ENCODE measurements around the gene ZNF555.
A peak's percentile ranks its signal among the peaks of the same experiment; 100 is the strongest.

The ZNF555 gene

DNA sequence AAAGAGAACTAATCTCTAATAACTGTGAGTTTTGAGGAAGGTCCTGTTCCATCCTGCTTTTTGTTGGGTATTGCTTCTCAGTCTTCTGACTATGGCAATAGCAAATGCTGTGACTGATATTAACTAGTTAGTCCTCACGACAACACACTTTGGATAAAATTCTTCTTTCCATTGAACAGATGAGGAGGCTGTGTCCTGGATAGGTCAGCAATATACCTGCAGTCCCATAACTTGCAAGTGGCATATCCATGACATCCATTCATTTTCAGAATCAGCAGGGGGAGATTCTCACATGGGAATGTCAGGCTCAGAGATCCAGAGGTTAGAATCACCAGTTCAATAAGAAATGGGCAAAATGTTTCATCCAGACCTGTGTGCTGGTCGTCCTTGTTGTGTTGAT, 14.3 kb upstream of the ZNF555 start:
- no peak for DNase-seq

DNA sequence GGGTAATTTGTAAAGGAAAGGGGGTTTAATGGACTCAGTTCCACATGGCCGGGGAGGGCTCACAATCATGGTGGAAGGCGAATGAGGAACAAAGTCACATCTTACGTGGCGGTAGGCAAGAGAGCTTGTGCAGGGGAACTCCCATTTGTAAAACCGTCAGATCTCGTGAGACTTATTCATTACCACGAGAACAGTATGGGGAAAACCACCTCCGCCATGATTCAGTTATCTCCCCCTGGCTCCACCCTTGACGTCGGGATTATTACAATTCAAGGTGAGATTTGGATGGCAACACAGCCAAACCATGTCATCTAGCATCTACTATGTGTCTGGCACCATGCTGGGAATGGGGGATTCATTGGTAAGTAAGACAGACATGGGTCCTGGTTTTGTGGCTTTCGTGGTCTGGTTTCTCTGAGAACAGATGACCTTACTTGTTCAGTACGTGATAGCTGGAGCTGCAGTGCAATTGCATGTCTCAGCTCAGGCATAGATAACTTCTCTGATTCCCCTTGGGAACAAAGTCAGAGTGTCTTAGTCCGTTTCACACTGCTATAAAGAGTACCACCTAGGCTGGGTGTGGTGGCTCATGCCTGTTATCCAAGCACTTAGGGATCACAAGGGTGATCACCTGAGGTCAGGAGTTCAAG, 13.3 kb upstream of the ZNF555 start:
- no peak for DNase-seq

DNA sequence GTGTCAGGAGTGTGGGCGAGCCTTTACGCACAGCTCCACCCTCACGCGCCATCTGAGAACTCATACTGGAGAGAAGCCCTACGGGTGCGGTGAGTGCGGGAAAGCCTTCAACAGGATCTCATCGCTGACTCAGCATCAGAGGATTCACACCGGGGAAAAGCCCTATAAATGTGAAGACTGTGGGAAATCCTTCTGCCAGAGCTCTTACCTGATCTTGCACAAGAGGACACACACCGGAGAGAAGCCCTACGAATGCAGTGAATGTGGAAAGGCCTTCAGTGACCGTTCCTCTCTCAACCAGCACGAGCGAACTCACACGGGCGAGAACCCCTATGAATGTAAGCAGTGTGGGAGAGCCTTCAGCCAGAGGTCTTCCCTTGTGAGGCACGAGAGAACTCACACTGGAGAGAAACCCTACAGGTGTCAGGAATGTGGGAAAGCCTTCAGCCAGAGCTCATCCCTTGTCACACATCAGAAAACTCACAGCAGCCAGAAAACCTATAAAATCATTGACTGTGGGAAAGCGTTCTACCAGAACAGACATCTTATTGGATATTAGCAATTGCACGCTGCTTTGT, 6.9 kb upstream of the ZNF555 start:
- DNase-seq, result no peak

DNA sequence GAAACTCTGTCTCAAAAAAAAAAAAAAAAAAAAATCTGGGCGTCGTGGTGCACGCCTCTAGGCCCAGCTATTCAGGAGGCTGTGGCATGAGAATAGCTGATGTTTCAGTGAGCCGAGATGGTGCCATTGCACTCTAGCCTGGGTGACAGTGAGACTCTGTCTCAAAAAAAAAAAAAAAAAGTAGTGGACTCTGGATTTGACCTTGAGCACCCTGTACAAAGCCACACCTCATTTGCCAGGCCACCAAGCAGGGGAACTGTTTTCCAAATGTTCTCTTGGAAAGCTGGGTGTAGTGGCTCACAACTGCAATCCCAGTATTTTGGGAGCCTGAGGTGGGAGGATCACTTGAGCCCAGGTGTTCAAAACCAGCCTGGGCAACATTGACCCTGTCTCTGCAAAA, 3.8 kb upstream of the ZNF555 start:
- no peak for DNase-seq

DNA sequence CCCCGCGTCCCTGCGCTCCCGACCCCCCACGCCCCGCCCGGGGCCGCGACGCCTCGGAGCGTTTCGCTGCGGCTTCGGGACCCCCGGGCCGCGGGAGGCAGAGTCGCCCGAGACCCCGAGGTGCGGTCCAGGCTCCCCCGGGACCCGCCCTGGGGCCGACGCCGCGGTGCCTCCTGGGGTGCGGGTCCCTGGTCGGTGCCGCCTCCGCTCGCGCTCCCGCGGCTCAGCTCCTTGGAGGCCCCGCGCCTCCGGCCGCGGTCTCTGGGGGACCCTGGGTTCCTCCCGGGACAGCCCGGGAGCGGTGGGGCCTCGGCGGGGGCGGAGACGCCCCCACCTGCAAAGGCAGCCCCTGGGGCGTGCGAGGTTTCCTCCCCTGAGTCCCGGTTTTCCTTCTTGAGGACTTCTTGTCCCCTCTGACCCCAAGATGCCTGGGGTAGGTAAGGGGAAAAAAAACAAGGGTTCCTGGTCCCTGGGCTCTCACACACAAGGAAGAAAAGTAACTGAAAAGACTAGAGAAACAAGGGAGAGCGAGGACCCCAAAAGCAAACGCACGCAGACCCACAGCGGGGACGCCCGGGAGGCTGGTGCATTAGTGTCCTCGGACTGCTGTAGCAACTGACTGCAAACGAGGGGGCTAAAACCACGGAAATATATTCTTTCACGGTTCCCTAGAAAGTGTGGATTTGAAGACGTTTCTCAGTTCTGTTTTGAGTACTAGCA, 740 bp downstream of the ZNF555 start:
- no peak for DNase-seq

DNA sequence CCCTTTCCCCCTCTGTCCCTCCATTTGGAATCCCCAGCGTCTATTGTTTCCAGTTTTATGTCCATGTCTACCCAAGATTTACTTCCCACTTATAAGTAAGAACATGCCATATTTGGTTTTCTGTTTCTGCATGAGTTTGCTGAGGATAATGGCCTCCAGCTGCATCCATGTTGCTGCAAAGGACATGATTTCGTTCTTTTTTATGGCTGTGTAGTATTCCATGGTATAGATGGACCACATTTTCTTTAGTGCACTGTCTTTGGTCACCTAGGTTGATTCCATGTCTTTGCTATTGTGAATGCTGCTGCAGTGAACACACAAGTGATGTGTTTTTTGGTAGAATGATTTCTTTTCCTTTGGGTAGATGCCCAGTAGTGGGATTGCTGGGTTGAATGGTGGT, 3.8 kb downstream of the ZNF555 start:
- DNase-seq, result no peak

DNA sequence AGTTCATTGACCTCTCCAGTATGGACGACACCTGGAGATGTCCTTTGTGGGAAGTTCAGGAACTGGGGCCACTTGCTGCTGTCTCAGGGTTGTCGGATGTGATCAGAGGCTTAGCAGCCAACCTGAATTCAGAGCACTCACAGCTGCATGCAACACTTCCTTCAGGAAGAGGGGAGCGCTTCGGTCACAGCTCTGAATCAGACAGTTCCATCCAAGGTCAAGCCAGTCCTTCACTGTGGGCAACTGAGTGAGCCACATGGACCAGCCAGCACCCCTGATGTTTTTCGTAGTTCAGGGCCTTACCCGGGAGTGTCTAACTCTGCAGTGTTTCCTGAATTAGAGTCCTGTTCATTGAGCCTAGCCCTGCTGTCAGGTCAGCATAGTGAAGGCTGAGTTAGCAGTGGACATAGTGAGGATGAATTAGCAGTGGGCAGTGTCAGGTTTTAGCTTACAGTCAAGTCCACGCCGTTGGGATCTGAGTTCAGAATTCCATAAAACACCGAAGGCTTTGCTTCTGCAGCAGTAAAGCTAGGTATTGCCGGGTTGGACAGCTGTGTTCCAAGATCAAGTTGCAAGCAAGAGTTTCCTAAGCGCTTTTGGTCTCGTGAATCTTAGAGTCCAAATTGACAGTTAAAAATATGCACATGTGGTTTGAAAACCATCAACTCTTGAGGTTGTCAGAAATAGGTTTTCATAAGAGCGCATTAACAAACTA, 5.1 kb downstream of the ZNF555 start:
- DNase-seq, result no peak

DNA sequence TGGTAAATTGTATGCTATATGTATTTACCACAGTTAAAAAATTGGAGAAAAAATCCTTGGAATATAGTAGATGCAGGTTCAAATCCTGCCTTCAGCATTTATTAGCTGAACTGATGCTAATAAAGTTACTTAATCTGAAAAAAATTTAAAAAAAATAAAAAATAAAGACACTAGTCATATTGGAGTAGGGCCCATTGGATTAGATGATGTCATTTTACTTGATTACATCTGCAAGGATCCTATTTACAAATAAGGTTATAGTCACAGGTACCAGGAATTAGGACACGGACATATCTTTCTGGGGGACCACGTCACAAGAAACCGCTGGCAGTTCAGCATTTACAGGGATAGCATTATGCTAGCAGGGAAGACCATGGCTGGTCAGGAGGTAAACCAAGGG, 6.2 kb downstream of the ZNF555 start:
- no peak for DNase-seq

DNA sequence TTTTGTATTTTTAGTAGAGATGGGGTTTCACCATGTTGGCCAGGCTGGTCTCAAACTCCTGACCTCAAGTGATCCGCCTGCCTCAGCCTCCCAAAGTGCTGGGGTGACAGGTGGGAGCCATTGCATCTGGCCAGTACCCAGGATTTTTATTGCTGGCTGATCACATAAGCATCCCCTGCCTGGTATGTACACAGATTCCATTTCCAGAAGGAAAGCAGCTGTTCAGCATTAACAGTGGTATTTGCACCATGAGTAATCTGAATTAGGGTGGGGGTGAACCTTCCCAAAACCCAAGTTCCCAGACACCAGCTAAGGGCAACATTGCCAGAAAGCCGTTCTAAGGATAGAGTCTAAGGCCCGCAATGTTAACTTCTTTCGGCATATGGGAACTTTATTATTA, 7.3 kb downstream of the ZNF555 start:
- DNase-seq, result peak; percentile 33

DNA sequence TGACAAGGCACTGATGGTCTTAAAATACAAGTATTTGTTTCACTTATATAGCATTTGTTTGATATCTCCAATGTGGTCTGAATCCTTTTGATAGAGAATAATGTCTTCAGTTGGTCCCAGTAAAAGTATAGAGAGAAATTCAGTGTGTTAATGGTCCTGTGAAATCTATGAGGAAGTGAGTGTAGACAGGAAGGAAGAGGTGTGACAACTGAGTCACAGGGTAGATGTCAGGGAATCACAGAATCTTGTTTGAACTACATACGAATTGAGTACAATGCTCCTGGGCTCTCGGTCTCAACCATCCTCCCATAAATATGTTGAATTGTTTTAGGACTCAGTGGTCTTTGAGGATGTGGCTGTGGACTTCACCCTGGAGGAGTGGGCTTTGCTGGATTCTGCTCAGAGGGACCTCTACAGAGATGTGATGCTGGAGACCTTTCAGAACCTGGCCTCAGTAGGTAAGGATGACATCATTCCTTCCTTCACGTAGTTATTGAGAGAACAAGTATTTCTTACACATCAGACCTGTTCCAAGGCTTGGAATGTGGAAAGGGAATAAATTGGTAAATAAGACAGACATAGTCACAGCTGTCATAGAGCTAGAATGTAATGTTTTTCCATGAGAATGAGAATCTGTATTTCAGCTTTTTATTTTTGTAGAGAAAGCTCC, 9.1 kb downstream of the ZNF555 start:
- DNase-seq, result no peak

DNA sequence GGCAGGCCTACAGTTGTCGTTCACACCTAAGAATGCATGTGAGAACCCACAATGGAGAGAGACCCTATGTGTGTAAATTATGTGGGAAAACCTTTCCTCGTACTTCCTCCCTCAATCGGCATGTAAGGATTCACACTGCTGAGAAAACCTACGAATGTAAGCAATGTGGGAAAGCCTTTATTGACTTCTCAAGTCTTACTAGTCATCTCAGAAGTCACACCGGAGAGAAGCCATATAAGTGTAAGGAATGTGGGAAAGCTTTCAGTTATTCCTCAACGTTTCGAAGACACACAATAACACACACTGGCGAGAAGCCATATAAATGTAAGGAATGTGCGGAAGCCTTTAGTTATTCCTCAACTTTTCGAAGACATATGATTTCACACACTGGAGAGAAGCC, 11.3 kb downstream of the ZNF555 start:
- DNase-seq, result no peak

DNA sequence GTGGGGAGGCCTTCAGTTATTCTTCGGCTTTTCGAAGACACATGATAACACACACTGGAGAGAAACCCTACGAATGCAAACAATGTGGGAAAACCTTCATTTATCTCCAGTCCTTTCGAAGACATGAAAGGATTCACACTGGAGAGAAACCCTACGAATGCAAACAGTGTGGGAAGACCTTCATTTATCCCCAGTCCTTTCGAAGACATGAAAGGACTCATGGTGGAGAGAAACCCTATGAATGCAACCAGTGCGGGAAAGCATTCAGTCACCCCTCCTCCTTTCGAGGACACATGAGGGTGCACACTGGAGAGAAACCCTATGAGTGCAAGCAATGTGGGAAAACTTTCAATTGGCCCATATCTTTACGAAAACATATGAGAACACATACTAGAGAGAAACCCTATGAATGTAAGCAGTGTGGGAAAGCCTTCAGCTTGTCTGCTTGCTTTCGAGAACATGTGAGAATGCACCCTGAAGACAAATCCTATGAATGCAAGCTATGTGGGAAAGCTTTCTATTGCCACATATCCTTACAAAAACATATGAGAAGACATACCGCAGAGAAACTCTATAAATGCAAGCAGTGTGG, 11.8 kb downstream of the ZNF555 start:
- no peak for DNase-seq

DNA sequence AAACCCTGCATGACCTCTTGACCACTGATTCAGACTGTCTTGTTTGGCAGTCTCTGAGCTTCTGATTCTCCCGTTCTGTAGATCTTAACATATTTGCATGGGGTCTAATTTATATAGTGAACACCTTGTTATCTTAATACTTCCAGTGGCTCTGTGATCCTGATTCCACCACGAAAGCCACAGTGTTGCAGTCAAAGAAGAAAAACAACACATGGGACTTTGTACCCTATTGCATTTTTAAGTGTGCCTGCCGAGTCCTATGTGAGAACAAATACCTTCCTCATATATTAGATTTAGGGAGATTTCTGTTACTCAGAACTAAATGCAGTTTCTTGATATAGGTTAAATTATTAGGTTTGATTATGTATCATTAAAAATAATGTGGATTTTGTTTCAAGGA, 13.6 kb downstream of the ZNF555 start:
- no peak for DNase-seq

DNA sequence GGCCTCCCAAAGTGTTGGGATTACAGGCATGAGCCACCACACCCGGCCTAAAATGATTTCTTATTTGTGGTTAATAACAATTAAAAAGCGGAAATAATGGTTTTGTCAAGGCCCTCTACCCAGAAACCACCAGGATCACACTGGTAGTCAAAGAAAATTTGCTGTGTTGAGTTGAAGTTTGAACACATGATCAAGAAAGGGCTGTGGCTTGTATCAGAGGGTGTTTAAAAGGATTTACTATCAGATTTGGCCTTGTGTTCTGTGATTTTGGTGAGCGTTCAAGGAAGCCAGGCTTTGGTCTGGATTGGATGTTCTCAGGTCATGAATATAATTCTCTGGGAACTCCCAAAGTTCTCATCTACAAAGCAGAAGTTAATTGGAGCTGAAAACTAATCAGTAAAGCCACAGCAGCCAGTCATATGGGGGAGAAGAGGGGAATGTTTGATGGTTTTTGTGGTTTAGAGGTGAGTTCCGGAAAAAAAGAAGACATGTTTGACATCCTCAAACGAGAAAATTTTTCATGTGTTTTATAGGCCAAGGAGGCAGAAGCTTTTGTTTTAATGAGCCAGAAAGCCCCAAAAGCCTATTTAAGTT, 15.3 kb downstream of the ZNF555 start:
- no peak for DNase-seq

DNA sequence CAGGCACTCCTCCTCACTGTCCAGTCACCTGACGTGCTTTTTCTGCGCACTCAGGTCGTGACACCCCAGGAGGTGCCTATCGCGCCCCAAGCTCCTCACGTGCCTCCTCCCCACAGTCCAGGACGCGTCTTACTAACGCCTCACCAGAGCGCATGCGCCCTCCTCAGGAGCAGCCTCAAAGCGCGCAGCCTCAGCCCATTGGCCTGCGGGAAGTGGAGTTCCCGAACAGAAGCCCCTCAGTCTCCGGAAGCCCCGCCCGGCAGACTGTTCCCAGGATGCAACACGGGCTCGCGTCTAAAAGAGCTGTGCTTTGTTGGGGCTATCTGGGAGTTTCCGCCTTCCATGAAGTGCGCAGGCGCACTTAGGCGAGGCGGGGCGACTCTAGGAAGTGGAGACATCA, 17.6 kb downstream of the ZNF555 start:
- DNase-seq, result no peak

DNA sequence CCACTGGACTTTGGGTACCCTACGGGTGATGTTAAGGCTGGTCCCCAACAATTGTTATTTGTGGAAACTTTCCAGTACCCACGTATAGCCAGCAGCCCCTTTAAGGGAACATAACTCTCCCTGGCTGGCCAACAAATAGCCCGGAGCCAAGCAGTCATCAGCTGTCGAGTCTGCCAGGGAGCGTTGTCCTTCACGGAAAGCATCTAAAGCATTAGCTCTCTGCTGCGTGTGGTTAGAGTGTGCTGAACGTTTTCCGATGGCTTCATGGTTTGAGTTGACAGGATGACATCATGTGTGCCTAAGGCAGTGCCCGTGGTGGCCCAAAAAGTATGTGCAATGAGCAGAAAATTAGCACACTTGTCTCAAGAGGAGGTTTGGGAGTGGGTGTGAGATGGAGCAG, 22.5 kb downstream of the ZNF555 start:
- DNase-seq, result no peak

DNA sequence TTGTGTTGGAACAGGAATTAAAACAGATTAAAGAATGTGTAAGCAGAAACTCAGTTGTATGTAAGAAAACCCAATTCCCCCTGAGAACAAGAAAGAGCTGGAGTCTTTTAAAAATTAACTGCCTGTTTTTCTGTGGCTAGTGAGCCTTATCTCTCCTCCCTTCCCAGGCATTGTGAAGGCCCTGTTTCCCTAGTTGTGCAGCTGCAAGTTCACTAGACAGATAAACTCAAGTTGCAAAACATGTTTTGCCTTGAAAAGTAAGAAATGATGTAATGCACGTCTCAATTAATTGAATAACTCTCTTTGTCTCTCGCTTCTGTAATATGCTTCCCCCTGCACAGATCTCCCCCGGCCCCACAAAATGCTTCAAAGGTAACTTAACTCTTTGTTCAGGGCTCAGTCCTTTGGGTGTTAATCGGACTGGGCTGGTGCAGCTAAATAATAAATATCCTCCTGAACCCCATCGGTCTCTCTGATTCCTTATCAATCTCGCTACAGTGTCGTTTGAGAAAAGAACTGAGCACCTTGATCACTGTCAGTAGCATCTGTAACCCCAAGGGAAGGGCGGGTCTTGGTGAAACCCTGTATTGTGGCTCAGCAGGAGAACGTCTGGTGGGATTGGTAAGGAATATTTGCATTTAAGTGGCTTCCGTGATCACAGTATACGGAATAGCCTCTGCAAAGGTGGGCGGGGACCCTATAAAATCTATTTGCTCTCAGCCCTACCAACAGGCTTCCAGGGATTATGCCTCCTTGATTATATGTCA, 24.2 kb downstream of the ZNF555 start:
- no peak for DNase-seq

DNA sequence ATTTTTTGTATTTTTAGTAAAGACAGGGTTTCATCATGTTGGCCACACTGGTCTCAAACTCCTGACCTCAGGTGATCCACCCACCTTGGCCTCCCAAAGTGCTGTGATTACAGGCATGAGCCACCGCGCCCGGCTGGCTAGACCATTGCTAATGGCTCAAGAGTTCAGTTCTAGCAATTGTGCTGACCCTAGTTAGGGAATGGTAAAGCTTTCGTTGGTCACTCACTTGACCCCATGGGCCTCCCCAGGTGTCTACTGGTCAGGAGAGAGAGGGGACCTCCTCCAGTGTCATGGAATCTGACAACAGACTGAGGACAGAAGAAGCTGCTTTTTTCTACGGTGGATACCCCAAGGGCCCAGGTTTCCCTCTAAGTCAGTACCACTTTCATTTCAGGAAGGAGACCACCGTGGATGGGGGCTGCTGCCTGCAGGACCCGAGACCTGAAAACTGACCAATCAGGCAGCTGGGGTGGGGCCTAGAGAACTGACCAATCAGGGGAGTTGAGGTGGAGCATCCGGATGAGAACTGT, 25.3 kb downstream of the ZNF555 start:
- DNase-seq, result no peak

DNA sequence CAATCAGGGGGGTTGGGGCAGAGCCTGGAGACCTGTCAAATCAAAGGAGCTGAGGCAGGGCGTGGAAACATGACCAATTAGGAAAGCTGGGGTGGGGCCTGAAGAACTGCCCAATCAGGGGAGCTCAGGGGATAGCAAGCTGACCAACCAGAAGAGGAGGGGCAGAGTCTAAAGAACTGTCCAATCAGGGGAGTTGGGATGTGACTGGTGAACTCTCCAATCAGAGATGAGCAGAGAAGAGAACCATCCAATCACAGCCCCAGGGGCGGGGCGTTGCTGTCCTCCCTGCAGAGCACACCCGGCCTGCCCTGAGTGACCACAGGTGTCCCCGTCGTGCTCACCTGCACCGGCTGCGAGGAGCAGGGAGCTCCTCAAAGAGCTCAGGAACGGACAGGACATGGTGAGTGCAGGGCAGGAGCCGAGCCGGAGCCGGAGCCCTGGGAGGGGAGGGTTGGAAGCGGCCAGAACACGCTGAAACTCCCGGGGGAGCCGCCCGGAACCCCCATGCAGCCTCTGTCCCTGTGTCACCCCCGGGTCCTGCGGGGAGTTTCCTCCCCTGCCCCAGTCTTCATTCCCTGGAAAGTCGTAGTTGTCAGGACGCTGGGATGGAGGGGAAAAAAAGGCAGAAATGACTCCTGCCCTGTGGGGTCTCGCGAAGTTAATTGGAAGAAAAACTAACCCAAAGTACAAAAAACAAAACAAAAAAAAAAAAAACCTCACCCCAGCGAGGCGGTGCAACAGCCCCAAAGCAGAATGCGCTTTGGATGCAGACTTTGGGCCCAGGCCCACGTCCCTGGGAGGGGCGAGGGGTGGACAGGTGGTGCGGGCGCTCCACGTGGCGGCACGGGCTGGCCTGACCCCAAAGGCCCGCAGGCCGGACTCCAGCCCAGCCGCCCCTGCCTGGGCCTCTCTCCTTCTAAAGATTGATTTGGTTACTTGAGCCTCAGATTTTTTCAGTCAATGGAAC, 26.0 kb downstream of the ZNF555 start, which contains the start of gene ZNF556:
TSS of gene ZNF556 (plus strand) at position 311 of the 967 bp plus-strand sequence. CDS start at position 398, 87 bp downstream.
- no peak for DNase-seq

DNA sequence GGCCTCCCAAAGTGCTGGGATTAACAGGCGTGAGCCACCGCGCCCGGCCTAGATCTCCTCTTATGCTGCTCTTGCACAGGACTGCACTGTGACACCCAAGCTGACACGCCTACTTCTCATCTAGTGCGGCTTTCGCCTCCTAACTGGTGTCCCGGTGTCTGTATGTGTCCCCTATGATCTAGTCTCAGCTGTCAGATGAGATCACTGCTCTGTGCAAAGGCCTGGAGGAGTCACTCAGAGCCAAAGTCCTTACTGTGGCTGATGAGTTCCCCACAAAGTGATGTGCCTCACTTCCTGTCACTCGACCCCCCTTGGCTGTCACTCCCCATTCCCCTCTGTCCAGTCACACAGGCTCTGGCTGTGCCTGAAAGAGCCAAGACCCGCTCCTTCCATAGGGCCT, 28.3 kb downstream of the ZNF555 start:
- no peak for DNase-seq
